ENCODE results near the gene PREB. TPM values are rescaled to one million over a fixed set of nuclear protein-coding genes. Genes with fewer than 3 reads are reported as not detected.
A peak's percentile ranks its signal among the peaks of the same experiment; 100 is the strongest.

Gene PREB
- total and polyA plus RNA-seq, 2 of the 13 experiments (the other 11 are each of a cell fraction or from before 2014, with no cell fraction given), result 112 to 192 TPM

GRCh38 chr2:27093430-27094352 lies 40.7 kb downstream of the PREB start (continued):
- TF ChIP-seq STAG1 (CRISPR knock-in tag; IDR thresholded peaks at IDR 0.05), result peak; percentile 32; the same call in 1 of the 2 replicates
- peak; percentile 50; the same call in 1 of the 2 replicates for TF ChIP-seq TFDP2 (CRISPR knock-in tag; IDR thresholded peaks at IDR 0.05)
- no peak for TF ChIP-seq ZSCAN12 (CRISPR knock-in tag; IDR thresholded peaks at IDR 0.05)
- TF ChIP-seq KDM4B (CRISPR knock-in tag; IDR thresholded peaks at IDR 0.05), result no peak; the same call in none of the 2 replicates
- TF ChIP-seq TOPORS (CRISPR knock-in tag; IDR thresholded peaks at IDR 0.05), result no peak
- TF ChIP-seq ZSCAN5A (CRISPR knock-in tag; IDR thresholded peaks at IDR 0.05; ENCODE audit: borderline replicate concordance), result no peak
- TF ChIP-seq ATF5 (CRISPR knock-in tag; IDR thresholded peaks at IDR 0.05; ENCODE audit: low read depth), result peak; percentile 20; the same call in 1 of the 2 replicates
- TF ChIP-seq HOXD1 (CRISPR knock-in tag; IDR thresholded peaks at IDR 0.05), result no peak; the same call in 1 of the 2 replicates
- TF ChIP-seq ZBTB4 (CRISPR knock-in tag; IDR thresholded peaks at IDR 0.05; ENCODE audit: borderline replicate concordance), result no peak; the same call in 1 of the 2 replicates
- 0 out of 2 replicates have a peak, but pooled peaks have one; percentile 20 for TF ChIP-seq SOX13 (IDR thresholded peaks at IDR 0.05)
- TF ChIP-seq SOX13 (CRISPR knock-in tag; conservative IDR thresholded peaks at IDR 0.05 in 1 of 2, IDR thresholded peaks at IDR 0.05 in 1 of 2), result peak in 1 of 2 experiments; percentile 53; a peak in 2 of 4 replicates
- TF ChIP-seq SP140L (CRISPR knock-in tag; IDR thresholded peaks at IDR 0.05; ENCODE audit: borderline replicate concordance), result 0 out of 2 replicates have a peak, but pooled peaks have one; percentile 71
- TF ChIP-seq TRIM24 (CRISPR knock-in tag; IDR thresholded peaks at IDR 0.05), result no peak; the same call in 1 of the 2 replicates
- 0 out of 2 replicates have a peak, but pooled peaks have one; percentile 93 for TF ChIP-seq ZFP37 (CRISPR knock-in tag; IDR thresholded peaks at IDR 0.05; ENCODE audit: borderline replicate concordance)
- TF ChIP-seq ZNF629 (CRISPR knock-in tag; conservative IDR thresholded peaks at IDR 0.05), result no peak; the same call in 1 of the 2 replicates
- TF ChIP-seq ZNF224 (CRISPR knock-in tag; IDR thresholded peaks at IDR 0.05), result no peak
- TF ChIP-seq NFE2L2 (IDR thresholded peaks at IDR 0.05; ENCODE audit: low read length), result no peak

Data from HepG2 (cell line).